GM19455 (cell line): Measurements from ENCODE around the gene TXNRD2.

ENCODE experiments used
- ATAC-seq: cut with Tn5 transposase; IDR thresholded peaks from one replicate; pipeline ENCODE4 v1.9.1; 2021; ENCODE audit not compliant: unreplicated experiment

Gene TXNRD2

DNA sequence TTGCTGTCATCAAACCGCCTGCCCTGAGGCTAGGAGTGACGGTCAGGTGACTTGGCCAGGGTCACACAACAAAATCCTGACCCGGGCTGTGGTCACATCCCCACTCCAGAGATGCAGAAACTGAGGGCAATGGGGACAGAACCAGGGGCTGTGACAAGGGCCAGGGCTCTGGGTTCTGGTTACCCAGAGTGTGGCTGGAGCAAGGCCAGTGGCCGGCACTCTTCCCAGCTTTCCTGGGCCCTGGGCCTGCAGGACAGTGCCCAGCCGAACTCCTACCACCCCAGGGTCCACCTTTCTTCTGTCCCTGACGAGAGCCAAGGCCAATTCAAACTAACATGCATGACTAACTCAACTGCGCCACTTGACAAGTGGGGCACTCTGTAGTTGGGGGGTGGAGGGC lies 39.1 kb upstream of the TXNRD2 start:
- no peak for ATAC-seq

DNA sequence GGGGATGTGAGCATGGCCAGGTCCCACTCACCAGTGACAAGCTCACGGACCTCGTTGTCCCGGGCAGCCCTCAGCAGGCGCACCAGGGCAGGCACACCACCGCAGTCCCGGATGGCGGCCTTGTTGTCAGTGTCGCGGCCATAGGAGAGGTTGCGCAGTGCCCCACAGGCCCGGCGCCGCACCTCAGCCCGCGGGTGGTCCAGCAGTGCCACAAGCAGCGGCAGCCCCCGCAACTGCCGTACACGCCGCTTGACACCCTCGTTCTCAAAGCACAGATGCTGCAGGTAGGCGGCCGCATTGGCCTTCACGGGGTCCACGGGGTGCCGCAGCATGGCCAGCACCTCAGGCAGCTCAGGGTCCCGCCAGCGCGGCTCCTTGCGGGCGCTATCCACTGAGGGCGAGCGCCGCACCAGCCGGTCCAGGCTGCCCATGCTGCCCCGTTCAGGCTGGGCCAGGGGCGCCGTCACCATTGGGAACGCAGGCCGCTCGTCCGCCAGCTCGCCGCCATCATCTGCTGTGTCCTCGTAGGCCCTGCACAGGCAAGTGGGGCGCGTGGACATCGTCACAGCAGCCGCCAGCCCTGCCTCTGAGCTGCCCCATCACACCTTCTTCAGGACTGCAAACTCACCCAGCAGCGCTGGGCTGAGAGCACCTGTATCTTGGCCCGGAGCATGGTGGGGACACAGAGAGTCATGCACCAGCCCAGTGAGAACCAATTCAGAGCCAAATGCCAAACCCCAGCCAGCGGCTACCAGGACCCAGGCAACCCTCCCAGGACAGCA lies 38.3 kb upstream of the TXNRD2 start:
- no peak for ATAC-seq

GRCh38 chr22:19978748-19979147 lies 37.1 kb upstream of the TXNRD2 start:
- ATAC-seq = no peak

DNA sequence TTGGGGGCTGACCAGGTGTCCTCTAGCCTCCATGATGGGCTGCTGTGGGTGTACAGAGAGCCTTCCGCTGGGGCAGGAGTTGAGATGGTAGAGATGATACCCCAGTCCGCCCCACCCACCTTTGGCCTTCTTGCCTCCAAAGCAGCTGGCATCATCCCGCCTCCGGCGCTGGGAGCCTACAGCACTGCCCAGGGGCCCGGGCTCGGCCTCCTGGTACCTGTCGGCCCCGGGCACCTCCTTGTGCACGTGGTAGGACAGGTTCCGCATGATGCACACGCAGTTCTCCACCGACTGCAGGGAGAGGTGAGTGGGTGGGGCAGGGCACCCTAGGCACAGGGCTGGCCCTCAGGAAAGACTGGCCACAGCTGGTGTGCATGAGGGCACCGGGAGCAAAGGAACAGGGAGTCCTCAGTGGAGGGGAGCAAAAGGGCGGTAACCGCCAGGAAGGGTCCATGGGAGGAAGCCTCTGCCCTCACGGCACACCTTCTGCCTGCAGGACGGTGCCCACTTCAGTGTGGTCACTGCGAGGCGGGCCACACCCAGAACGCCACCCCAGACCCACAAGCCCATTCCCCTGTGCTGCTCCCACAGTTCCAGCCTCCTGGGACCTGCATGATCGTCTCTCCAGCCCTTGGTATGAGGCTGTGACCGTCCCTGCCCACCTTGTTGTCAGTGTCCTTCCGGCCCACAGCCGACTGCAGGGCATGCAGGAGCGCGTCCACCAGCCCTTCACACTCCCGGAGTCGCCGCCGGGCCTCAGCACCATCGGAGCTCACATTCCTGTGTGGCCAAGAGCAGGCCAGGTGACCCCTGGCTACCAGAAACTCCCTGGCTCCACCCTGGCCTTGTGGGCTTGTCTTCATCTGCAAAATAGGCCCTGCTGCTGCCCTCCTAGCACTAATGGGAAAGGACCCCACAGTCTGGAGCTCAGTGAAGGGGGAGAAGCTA lies 36.0 kb upstream of the TXNRD2 start:
- ATAC-seq = no peak

DNA sequence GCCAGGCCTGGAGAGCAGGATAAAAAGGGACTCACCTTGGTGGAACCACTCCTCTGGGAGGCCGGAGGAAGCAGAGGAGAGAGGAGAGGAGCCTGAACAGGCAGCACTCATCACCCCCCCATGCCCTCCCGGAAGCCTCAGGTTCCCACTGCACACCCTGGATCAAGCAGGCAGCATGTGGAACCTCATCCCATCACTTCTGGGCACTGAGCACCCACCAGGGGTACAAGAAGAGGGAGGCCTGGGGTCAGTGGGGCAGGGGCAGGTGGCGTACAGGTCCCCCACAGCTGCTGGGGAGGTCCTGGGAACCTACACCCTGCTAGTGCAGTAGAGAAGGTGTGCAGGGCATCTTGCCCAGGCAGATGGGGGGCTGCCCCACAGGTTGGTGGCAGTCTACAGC lies 35.1 kb upstream of the TXNRD2 start:
- ATAC-seq = no peak

DNA sequence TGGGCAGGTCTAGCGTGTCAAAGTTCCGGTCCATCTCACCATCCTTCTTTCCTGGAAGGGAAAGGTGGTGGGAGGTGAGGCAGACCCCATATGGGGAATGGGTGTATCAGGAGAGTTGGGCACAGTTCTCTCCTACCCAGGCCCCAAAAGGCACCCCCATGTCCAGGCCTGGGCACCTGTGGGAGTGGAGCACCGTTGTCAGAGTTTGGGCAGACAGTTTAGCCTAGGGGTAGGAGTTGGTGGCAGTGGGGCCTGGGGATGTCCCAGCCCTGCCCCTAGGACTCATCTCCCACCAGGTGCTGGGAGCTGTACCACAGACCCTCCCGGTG lies 34.1 kb upstream of the TXNRD2 start:
- no peak for ATAC-seq

GRCh38 chr22:19974935-19975706 lies 33.5 kb upstream of the TXNRD2 start:
- ATAC-seq = no peak

DNA sequence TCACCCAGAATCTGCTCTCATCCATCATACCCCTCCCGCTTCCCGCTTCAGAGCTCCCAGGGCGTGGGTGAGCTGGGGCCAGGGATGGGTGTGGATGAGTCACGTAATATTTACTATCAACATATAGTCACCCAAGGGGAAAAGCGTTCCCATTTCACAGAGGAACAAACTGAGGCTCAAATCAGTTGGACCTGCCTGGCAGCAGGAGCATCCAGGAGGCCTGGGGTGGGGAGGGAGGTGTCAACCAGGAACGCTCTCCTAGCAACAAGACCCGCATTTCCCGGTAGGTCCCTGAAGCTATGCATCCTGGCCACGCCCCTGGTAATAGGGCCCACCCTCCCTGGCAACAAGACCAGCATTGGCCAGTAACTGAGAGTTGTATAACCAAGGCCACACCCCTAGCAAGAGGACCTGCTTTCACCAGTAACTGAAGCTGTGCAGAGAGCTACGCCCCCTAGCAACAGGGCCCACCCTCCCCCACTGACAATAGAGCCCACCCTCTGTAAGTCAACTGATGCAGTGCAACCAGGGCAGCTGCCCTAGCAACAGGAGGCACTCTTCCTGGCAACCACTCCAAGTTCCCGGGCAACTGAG lies 32.7 kb upstream of the TXNRD2 start:
- no peak for ATAC-seq

GRCh38 chr22:19973551-19974267 lies 32.1 kb upstream of the TXNRD2 start:
- no peak for ATAC-seq

DNA sequence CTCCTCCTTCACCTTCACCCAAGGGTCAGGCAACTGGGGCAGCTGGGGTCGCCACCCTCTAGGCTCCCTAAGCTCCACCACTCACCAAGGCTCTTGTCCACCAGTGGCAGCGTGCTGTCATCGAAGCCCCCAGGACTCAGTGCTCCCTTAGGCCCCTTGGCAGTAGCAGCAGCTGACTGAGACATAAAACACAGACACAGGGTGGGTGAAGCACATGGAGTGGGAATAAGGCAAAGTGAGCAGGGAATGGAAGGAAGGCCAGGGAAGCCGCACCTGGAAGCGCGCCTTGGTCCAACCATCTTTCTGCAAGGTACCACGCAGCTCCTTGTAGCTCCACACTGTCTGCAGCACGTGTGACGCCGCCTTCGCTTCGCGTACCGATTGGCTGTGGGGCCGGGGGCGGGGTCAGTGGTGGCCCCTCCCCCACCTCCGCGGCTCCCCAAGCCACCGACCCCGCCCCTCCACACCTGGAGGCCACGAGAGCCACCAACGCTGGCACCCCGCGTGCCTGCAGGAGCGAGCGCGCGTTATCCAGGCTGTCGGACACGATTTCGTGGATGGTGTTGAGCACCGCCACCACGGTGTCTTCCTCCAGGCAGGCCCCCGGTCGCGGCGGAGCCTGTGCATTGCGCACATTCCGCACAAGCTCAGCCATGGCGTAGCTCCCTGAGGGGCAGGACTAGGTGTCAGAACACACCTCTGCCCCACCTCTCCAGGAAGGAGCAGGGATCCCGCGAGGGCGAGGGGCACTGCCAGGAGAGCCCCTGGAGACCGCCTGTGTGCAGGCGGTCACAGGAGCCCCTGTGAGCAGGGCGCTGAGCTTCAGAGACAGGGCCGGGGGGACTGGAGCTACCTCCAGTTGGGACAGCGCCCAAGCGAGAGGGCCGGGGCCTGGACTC lies 31.3 kb upstream of the TXNRD2 start:
- no peak for ATAC-seq

GRCh38 chr22:19972251-19972650 lies 30.6 kb upstream of the TXNRD2 start:
- ATAC-seq = no peak

GRCh38 chr22:19971276-19972124 lies 29.9 kb upstream of the TXNRD2 start:
- no peak for ATAC-seq

- no peak for ATAC-seq
These were observed 29.1 kb upstream of the TXNRD2 start for GRCh38 chr22:19970479-19971275.

- ATAC-seq = no peak
These were observed 28.4 kb upstream of the TXNRD2 start for GRCh38 chr22:19970031-19970478.

GRCh38 chr22:19969141-19969928 lies 27.7 kb upstream of the TXNRD2 start:
- ATAC-seq = no peak

DNA sequence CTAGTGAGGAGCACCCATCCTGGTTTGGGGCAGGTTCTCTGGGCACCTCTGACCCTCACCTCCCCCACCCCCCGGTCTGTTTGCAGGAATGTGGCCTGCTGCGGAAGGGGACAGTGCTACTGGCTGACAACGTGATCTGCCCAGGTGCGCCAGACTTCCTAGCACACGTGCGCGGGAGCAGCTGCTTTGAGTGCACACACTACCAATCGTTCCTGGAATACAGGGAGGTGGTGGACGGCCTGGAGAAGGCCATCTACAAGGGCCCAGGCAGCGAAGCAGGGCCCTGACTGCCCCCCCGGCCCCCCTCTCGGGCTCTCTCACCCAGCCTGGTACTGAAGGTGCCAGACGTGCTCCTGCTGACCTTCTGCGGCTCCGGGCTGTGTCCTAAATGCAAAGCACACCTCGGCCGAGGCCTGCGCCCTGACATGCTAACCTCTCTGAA lies 26.9 kb upstream of the TXNRD2 start:
- ATAC-seq = no peak
